HepG2 (cell line): Measurements from ENCODE around the gene SMIM36. TPM values are rescaled to one million over a fixed set of nuclear protein-coding genes. Genes with fewer than 3 reads are reported as not detected.

ENCODE experiments used
- DNMT1 ChIP-seq: sonication (generic); formaldehyde crosslinking; IDR thresholded peaks from 2 replicates; pipeline ENCODE4 v1.5.1; 2020; ENCODE audit warnings: mild to moderate bottlenecking, missing genetic modification reagents
- KDM2A ChIP-seq: sonication (generic); formaldehyde crosslinking; IDR thresholded peaks from 2 replicates; pipeline ENCODE4 v1.4.0; 2020; ENCODE audit warnings: low read depth, missing genetic modification reagents, borderline replicate concordance
- KLF13 ChIP-seq: sonication (generic); formaldehyde crosslinking; IDR thresholded peaks from 2 replicates; pipeline ENCODE4 v1.4.0; 2020; ENCODE audit warnings: mild to moderate bottlenecking, missing genetic modification reagents
- MEIS2 ChIP-seq: sonication (generic); formaldehyde crosslinking; IDR thresholded peaks from 2 replicates; pipeline ENCODE4 v1.9.0; 2021; ENCODE audit warnings: mild to moderate bottlenecking, missing genetic modification reagents
- NFIB ChIP-seq: sonication (generic); formaldehyde crosslinking; IDR thresholded peaks from 2 replicates; pipeline ENCODE4 v1.9.0; 2021; ENCODE audit warnings: missing genetic modification reagents, mild to moderate bottlenecking, borderline replicate concordance
- NR2F2 ChIP-seq: IDR thresholded peaks from 2 replicates; pipeline ENCODE4 v1.6.1; 2012; ENCODE audit warnings: low read depth, inconsistent platforms, borderline replicate concordance
- PAX8 ChIP-seq: sonication (generic); formaldehyde crosslinking; IDR thresholded peaks from 2 replicates; pipeline ENCODE4 v1.8.0; 2022; ENCODE audit warnings: mild to moderate bottlenecking, missing genetic modification reagents, borderline replicate concordance
- POGZ ChIP-seq: sonication (generic); formaldehyde crosslinking; IDR thresholded peaks from 2 replicates; pipeline ENCODE4 v1.4.0; 2020; ENCODE audit warnings: mild to moderate bottlenecking, missing genetic modification reagents
- RARA ChIP-seq: IDR thresholded peaks from 2 replicates; pipeline ENCODE4 v1.6.1; 2016; ENCODE audit warnings: missing genetic modification reagents, missing compliant biosample characterization
- REXO4 ChIP-seq: sonication (generic); formaldehyde crosslinking; IDR thresholded peaks from 2 replicates; pipeline ENCODE4 v1.8.0; 2022; ENCODE audit warnings: missing genetic modification reagents, mild to moderate bottlenecking, borderline replicate concordance
- RXRA ChIP-seq: sonication (generic); formaldehyde crosslinking; IDR thresholded peaks from 2 replicates; pipeline ENCODE4 v1.5.1; 2020; ENCODE audit warnings: missing genetic modification reagents
- SAP130 ChIP-seq: IDR thresholded peaks from 2 replicates; pipeline ENCODE4 v1.6.1; 2016; ENCODE audit warnings: low read depth
- SIN3A ChIP-seq: IDR thresholded peaks from 2 replicates; pipeline ENCODE4 v1.6.1; 2011; ENCODE audit warnings: low read depth, mild to moderate bottlenecking, control low read depth, low read length, borderline replicate concordance
- SMYD3 ChIP-seq: sonication (generic); formaldehyde crosslinking; IDR thresholded peaks from 2 replicates; pipeline ENCODE4 v1.8.1; 2023; ENCODE audit warnings: mild to moderate bottlenecking, missing genetic modification reagents
- SRSF1 ChIP-seq: fragments of 200-400 bp; formaldehyde crosslinking; optimal IDR thresholded peaks from 2 replicates; pipeline ENCODE3; 2017; ENCODE audit warnings: mild to moderate bottlenecking, low read depth, low read length, moderate library complexity
- TCF7 ChIP-seq: sonication (generic); IDR thresholded peaks from 2 replicates; pipeline ENCODE4 v1.6.1; 2016; ENCODE audit warnings: antibody characterized with exemption, low read depth
- TOPORS ChIP-seq: sonication (generic); formaldehyde crosslinking; IDR thresholded peaks from 2 replicates; pipeline ENCODE4 v1.8.0; 2023; ENCODE audit warnings: mild to moderate bottlenecking, missing genetic modification reagents
- XRCC5 ChIP-seq: fragments of 200-400 bp; formaldehyde crosslinking; optimal IDR thresholded peaks from 2 replicates; pipeline ENCODE3; 2017; ENCODE audit warnings: mild to moderate bottlenecking, low read length
- ZNF124 ChIP-seq: sonication (generic); formaldehyde crosslinking; IDR thresholded peaks from 2 replicates; pipeline ENCODE4 v1.4.0; 2020; ENCODE audit warnings: missing genetic modification reagents
- ZNF160 ChIP-seq: sonication (generic); formaldehyde crosslinking; IDR thresholded peaks from 2 replicates; pipeline ENCODE4 v1.8.0; 2022; ENCODE audit warnings: mild to moderate bottlenecking, inconsistent platforms, missing genetic modification reagents
- ZNF331 ChIP-seq: sonication (generic); formaldehyde crosslinking; IDR thresholded peaks from 2 replicates; pipeline ENCODE4 v1.4.0; 2020; ENCODE audit warnings: missing genetic modification reagents
- polyA plus RNA-seq, 8 experiments: library from polyadenylated mRNA; depleted of rRNA in 3 of 8; stranded (reverse) in 7 of 8; unstranded in 1 of 8; fragments of >200 nt; fragmentation: Illumina TruSeq in 4 of 8; extraction: Trizol in 4 of 8; gene quantifications; 2 replicates each; pipeline versions ENCODE4 v1.2.1 to v1.2.3, GENCODE V29; 2011 to 2016; ENCODE audit warnings: low read depth in 4 of 8, missing spikeins in 1 of 8, mixed read lengths in 1 of 8; ENCODE audit not compliant: insufficient read depth in 1 of 8
- total RNA-seq, 5 experiments: library from RNA; depleted of rRNA; stranded (reverse); fragments of >200 nt; fragmentation: Illumina TruSeq; extraction: Trizol; gene quantifications; 2 replicates each; pipeline ENCODE4 v1.2.3, GENCODE V29; 2016; ENCODE audit warnings: low read depth in 1 of 5
- TF ChIP-seq, protein P1 (sequence below): sonication (generic); formaldehyde crosslinking; IDR thresholded peaks from 2 replicates; pipeline ENCODE4 v1.5.0; 2020; ENCODE audit warnings: mild to moderate bottlenecking, missing genetic modification reagents
- TF ChIP-seq, protein P2 (sequence below): sonication (generic); formaldehyde crosslinking; IDR thresholded peaks from 2 replicates; pipeline ENCODE4 v1.5.0; 2020; ENCODE audit warnings: missing genetic modification reagents
- TF ChIP-seq, protein P3 (sequence below): sonication (generic); formaldehyde crosslinking; IDR thresholded peaks from 2 replicates; pipeline ENCODE4 v1.8.1; 2023; ENCODE audit warnings: missing genetic modification reagents, mild to moderate bottlenecking, borderline replicate concordance
- TF ChIP-seq, protein P4 (sequence below): IDR thresholded peaks from 2 replicates; pipeline ENCODE4 v1.6.1; 2016
- TF ChIP-seq, protein P5 (sequence below): sonication (generic); formaldehyde crosslinking; IDR thresholded peaks from 2 replicates; pipeline ENCODE4 v1.8.1; 2022; ENCODE audit warnings: mild to moderate bottlenecking, missing genetic modification reagents

SMIM36 gene
- total and polyA plus RNA-seq, 2 of the 13 experiments (the other 11 are each of a cell fraction or from before 2014, with no cell fraction given): not detected

DNA sequence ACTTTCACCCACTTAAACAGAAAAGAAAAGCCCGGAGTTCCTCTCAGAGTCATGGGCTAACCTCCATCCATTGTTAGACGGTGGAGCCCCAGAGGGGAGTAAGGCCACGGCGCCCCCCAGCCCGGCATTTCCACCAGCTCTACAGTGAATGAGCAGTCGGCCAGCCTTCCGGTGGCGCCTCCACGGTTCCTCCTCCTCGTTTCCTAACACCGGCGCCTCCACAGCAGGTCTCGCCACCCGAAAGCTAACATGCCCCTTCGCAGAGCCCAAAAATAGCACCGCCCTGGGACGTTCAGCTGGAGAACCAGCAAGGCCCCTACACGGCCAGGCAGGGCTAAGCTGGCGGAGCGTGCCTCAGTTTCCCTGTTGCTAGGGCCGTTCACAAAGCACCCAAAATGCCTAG, 90.5 kb downstream of the SMIM36 start (continued):
- TF ChIP-seq, protein P1, sequence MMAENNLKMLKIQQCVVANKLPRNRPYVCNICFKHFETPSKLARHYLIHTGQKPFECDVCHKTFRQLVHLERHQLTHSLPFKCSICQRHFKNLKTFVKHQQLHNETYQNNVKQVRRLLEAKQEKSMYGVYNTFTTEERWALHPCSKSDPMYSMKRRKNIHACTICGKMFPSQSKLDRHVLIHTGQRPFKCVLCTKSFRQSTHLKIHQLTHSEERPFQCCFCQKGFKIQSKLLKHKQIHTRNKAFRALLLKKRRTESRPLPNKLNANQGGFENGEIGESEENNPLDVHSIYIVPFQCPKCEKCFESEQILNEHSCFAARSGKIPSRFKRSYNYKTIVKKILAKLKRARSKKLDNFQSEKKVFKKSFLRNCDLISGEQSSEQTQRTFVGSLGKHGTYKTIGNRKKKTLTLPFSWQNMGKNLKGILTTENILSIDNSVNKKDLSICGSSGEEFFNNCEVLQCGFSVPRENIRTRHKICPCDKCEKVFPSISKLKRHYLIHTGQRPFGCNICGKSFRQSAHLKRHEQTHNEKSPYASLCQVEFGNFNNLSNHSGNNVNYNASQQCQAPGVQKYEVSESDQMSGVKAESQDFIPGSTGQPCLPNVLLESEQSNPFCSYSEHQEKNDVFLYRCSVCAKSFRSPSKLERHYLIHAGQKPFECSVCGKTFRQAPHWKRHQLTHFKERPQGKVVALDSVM (CRISPR knock-in tag): 0 out of 2 replicates have a peak, but pooled peaks have one; percentile 5
- TF ChIP-seq, protein P2, sequence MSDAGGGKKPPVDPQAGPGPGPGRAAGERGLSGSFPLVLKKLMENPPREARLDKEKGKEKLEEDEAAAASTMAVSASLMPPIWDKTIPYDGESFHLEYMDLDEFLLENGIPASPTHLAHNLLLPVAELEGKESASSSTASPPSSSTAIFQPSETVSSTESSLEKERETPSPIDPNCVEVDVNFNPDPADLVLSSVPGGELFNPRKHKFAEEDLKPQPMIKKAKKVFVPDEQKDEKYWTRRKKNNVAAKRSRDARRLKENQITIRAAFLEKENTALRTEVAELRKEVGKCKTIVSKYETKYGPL (CRISPR knock-in tag): 0 out of 2 replicates have a peak, but pooled peaks have one; percentile 16
- TF ChIP-seq ZNF160 (CRISPR knock-in tag) (0 out of 2 replicates have a peak, but pooled peaks have one; percentile 12), NR2F2 (no peak), DNMT1 (CRISPR knock-in tag) (0 out of 2 replicates have a peak, but pooled peaks have one; percentile 14), TOPORS (peak; percentile 87), RXRA (peak; percentile 40; the same call in 1 of the 2 replicates), SAP130 (CRISPR knock-in tag) (peak; percentile 18), KDM2A (CRISPR knock-in tag) (0 out of 2 replicates have a peak, but pooled peaks have one; percentile 15), KLF13 (CRISPR knock-in tag) (0 out of 2 replicates have a peak, but pooled peaks have one; percentile 30), RARA (peak; percentile 37), MEIS2 (CRISPR knock-in tag) (peak; percentile 13; the same call in 1 of the 2 replicates), ZNF124 (CRISPR knock-in tag) (no peak; the same call in 1 of the 2 replicates), REXO4 (0 out of 2 replicates have a peak, but pooled peaks have one; percentile 68), PAX8 (CRISPR knock-in tag) (no peak), NFIB (CRISPR knock-in tag) (no peak), POGZ (CRISPR knock-in tag) (no peak), XRCC5 (peak; percentile 10), TCF7 (no peak), ZNF331 (0 out of 2 replicates have a peak, but pooled peaks have one; percentile 2), SMYD3 (CRISPR knock-in tag) (peak; percentile 3; the same call in 1 of the 2 replicates), SRSF1 (peak; percentile 1), SIN3A (peak; percentile 59; the same call in 1 of the 2 replicates)
- TF ChIP-seq, protein P3, sequence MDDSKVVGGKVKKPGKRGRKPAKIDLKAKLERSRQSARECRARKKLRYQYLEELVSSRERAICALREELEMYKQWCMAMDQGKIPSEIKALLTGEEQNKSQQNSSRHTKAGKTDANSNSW (CRISPR knock-in tag): 0 out of 2 replicates have a peak, but pooled peaks have one; percentile 34
- TF ChIP-seq, protein P4, sequence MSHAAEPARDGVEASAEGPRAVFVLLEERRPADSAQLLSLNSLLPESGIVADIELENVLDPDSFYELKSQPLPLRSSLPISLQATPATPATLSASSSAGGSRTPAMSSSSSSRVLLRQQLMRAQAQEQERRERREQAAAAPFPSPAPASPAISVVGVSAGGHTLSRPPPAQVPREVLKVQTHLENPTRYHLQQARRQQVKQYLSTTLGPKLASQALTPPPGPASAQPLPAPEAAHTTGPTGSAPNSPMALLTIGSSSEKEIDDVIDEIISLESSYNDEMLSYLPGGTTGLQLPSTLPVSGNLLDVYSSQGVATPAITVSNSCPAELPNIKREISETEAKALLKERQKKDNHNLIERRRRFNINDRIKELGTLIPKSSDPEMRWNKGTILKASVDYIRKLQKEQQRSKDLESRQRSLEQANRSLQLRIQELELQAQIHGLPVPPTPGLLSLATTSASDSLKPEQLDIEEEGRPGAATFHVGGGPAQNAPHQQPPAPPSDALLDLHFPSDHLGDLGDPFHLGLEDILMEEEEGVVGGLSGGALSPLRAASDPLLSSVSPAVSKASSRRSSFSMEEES (CRISPR knock-in tag): 0 out of 2 replicates have a peak, but pooled peaks have one; percentile 12
- TF ChIP-seq, protein P5, sequence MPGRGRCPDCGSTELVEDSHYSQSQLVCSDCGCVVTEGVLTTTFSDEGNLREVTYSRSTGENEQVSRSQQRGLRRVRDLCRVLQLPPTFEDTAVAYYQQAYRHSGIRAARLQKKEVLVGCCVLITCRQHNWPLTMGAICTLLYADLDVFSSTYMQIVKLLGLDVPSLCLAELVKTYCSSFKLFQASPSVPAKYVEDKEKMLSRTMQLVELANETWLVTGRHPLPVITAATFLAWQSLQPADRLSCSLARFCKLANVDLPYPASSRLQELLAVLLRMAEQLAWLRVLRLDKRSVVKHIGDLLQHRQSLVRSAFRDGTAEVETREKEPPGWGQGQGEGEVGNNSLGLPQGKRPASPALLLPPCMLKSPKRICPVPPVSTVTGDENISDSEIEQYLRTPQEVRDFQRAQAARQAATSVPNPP (CRISPR knock-in tag): 0 out of 2 replicates have a peak, but pooled peaks have one; percentile 4
